ENCODE results near the gene MGST1. TPM values are rescaled to one million over a fixed set of nuclear protein-coding genes. Genes with fewer than 3 reads are reported as not detected.

The MGST1 gene
- total RNA-seq, 1 experiment from 2014 or later: not detected

- H3K4me1 ChIP-seq (ENCODE audit: low read length): peaks cover 8% of the 10 kb centered on the region; the same call in 1 of the 2 replicates
- no peak overlapping the region for H2AFZ ChIP-seq (ENCODE audit: low read length)
- H3K4me2 ChIP-seq (ENCODE audit: low read depth, low read length, poor library complexity, severe bottlenecking): no peak overlapping the region
- H3K4me3 ChIP-seq (ENCODE audit: low read length): no peak overlapping the region
- no peaks in the 10 kb centered on the region for H3K27me3 ChIP-seq (ENCODE audit: low read length)
- no peaks in the 10 kb centered on the region for H3K79me2 ChIP-seq (ENCODE audit: low read length)
- H3K36me3 ChIP-seq (ENCODE audit: insufficient read depth, low read length): no peaks in the 10 kb centered on the region
- H4K20me1 ChIP-seq (ENCODE audit: insufficient read depth, low read depth, low read length): no peaks in the 10 kb centered on the region
- H3K9me2 ChIP-seq (replicated peaks; ENCODE audit: insufficient read depth, low read length): no peaks in the 10 kb centered on the region
- no peak overlapping the region for H3K9ac ChIP-seq (ENCODE audit: low read length)
- DNase-seq: no peak
- H3K9me3 ChIP-seq (ENCODE audit: low read length): no peaks in the 10 kb centered on the region
- H3K27ac ChIP-seq (ENCODE audit: low read length): no peak overlapping the region
Observed at GRCh38 chr12:16344269-16344668, 3.2 kb upstream of the MGST1 start.

- no peak overlapping the region for H2AFZ ChIP-seq (ENCODE audit: low read length)
- no peaks in the 10 kb centered on the region for H4K20me1 ChIP-seq (ENCODE audit: insufficient read depth, low read depth, low read length)
- H3K4me1 ChIP-seq (ENCODE audit: low read length): peaks cover 8% of the 10 kb centered on the region; the same call in 1 of the 2 replicates
- no peak for DNase-seq
- no peaks in the 10 kb centered on the region for H3K27me3 ChIP-seq (ENCODE audit: low read length)
- H3K36me3 ChIP-seq (ENCODE audit: insufficient read depth, low read length): no peaks in the 10 kb centered on the region
- no peaks in the 10 kb centered on the region for H3K9me3 ChIP-seq (ENCODE audit: low read length)
- H3K4me2 ChIP-seq (ENCODE audit: low read depth, low read length, poor library complexity, severe bottlenecking): no peak overlapping the region
- no peak overlapping the region for H3K27ac ChIP-seq (ENCODE audit: low read length)
- H3K4me3 ChIP-seq (ENCODE audit: low read length): no peak overlapping the region
- H3K9ac ChIP-seq (ENCODE audit: low read length): no peak overlapping the region
- H3K9me2 ChIP-seq (replicated peaks; ENCODE audit: insufficient read depth, low read length): no peaks in the 10 kb centered on the region
- no peaks in the 10 kb centered on the region for H3K79me2 ChIP-seq (ENCODE audit: low read length)
Observed at GRCh38 chr12:16345105-16345504, 2.3 kb upstream of the MGST1 start.

- no peaks in the 10 kb centered on the region for H3K27me3 ChIP-seq (ENCODE audit: low read length)
- no peak overlapping the region for H3K4me3 ChIP-seq (ENCODE audit: low read length)
- H3K27ac ChIP-seq (ENCODE audit: low read length): no peak overlapping the region
- no peaks in the 10 kb centered on the region for H3K79me2 ChIP-seq (ENCODE audit: low read length)
- H3K9me3 ChIP-seq (ENCODE audit: low read length): no peaks in the 10 kb centered on the region
- H3K4me1 ChIP-seq (ENCODE audit: low read length): peaks cover 8% of the 10 kb centered on the region; the same call in 1 of the 2 replicates
- H4K20me1 ChIP-seq (ENCODE audit: insufficient read depth, low read depth, low read length): no peaks in the 10 kb centered on the region
- H3K4me2 ChIP-seq (ENCODE audit: low read depth, low read length, poor library complexity, severe bottlenecking): no peak overlapping the region
- no peak overlapping the region for H3K9ac ChIP-seq (ENCODE audit: low read length)
- no peaks in the 10 kb centered on the region for H3K9me2 ChIP-seq (replicated peaks; ENCODE audit: insufficient read depth, low read length)
- no peaks in the 10 kb centered on the region for H3K36me3 ChIP-seq (ENCODE audit: insufficient read depth, low read length)
- no peak overlapping the region for H2AFZ ChIP-seq (ENCODE audit: low read length)
- DNase-seq: no peak
Observed at GRCh38 chr12:16346958-16347357, 487 bp upstream of the MGST1 start.

GRCh38 chr12:16348435-16349130 lies 1.1 kb downstream of the MGST1 start:
- Histone ChIP-seq H2AFZ (ENCODE audit: low read length) (no peak overlapping the region), H3K9me2 (replicated peaks; ENCODE audit: insufficient read depth, low read length) (no peaks in the 10 kb centered on the region), H3K36me3 (ENCODE audit: insufficient read depth, low read length) (no peaks in the 10 kb centered on the region), H3K27me3 (ENCODE audit: low read length) (no peaks in the 10 kb centered on the region), H4K20me1 (ENCODE audit: insufficient read depth, low read depth, low read length) (no peaks in the 10 kb centered on the region), H3K4me1 (ENCODE audit: low read length) (peaks cover 8% of the 10 kb centered on the region; the same call in 1 of the 2 replicates), H3K4me3 (ENCODE audit: low read length) (no peak overlapping the region), H3K9ac (ENCODE audit: low read length) (no peak overlapping the region), H3K9me3 (ENCODE audit: low read length) (no peaks in the 10 kb centered on the region), H3K27ac (ENCODE audit: low read length) (no peak overlapping the region), H3K79me2 (ENCODE audit: low read length) (no peaks in the 10 kb centered on the region), H3K4me2 (ENCODE audit: low read depth, low read length, poor library complexity, severe bottlenecking) (no peak overlapping the region)
- DNase-seq: no peak

- no peak overlapping the region for H3K4me2 ChIP-seq (ENCODE audit: low read depth, low read length, poor library complexity, severe bottlenecking)
- no peaks in the 10 kb centered on the region for H3K36me3 ChIP-seq (ENCODE audit: insufficient read depth, low read length)
- no peak overlapping the region for H2AFZ ChIP-seq (ENCODE audit: low read length)
- no peak overlapping the region for H3K9ac ChIP-seq (ENCODE audit: low read length)
- no peaks in the 10 kb centered on the region for H4K20me1 ChIP-seq (ENCODE audit: insufficient read depth, low read depth, low read length)
- DNase-seq: no peak
- H3K27me3 ChIP-seq (ENCODE audit: low read length): no peaks in the 10 kb centered on the region
- H3K4me3 ChIP-seq (ENCODE audit: low read length): no peak overlapping the region
- peaks cover 8% of the 10 kb centered on the region; the same call in 1 of the 2 replicates for H3K4me1 ChIP-seq (ENCODE audit: low read length)
- H3K27ac ChIP-seq (ENCODE audit: low read length): no peak overlapping the region
- H3K9me2 ChIP-seq (replicated peaks; ENCODE audit: insufficient read depth, low read length): no peaks in the 10 kb centered on the region
- no peaks in the 10 kb centered on the region for H3K79me2 ChIP-seq (ENCODE audit: low read length)
- H3K9me3 ChIP-seq (ENCODE audit: low read length): no peaks in the 10 kb centered on the region
Observed at GRCh38 chr12:16349131-16349460, 1.7 kb downstream of the MGST1 start.

- Histone ChIP-seq H3K27me3 (ENCODE audit: low read length) (no peaks in the 10 kb centered on the region), H4K20me1 (ENCODE audit: insufficient read depth, low read depth, low read length) (no peaks in the 10 kb centered on the region), H2AFZ (ENCODE audit: low read length) (no peak overlapping the region), H3K36me3 (ENCODE audit: insufficient read depth, low read length) (no peaks in the 10 kb centered on the region), H3K4me3 (ENCODE audit: low read length) (no peak overlapping the region), H3K4me1 (ENCODE audit: low read length) (peaks cover 8% of the 10 kb centered on the region; the same call in 1 of the 2 replicates), H3K27ac (ENCODE audit: low read length) (no peak overlapping the region), H3K4me2 (ENCODE audit: low read depth, low read length, poor library complexity, severe bottlenecking) (no peak overlapping the region), H3K9ac (ENCODE audit: low read length) (no peak overlapping the region), H3K79me2 (ENCODE audit: low read length) (no peaks in the 10 kb centered on the region), H3K9me3 (ENCODE audit: low read length) (no peaks in the 10 kb centered on the region), H3K9me2 (replicated peaks; ENCODE audit: insufficient read depth, low read length) (no peaks in the 10 kb centered on the region)
- DNase-seq: no peak
Observed at GRCh38 chr12:16350682-16351081, 3.2 kb downstream of the MGST1 start.

- Histone ChIP-seq H3K27me3 (ENCODE audit: low read length) (no peaks in the 10 kb centered on the region), H3K79me2 (ENCODE audit: low read length) (no peaks in the 10 kb centered on the region), H3K27ac (ENCODE audit: low read length) (no peak overlapping the region), H4K20me1 (ENCODE audit: insufficient read depth, low read depth, low read length) (no peaks in the 10 kb centered on the region), H3K36me3 (ENCODE audit: insufficient read depth, low read length) (no peaks in the 10 kb centered on the region), H3K9ac (ENCODE audit: low read length) (no peak overlapping the region), H3K4me3 (ENCODE audit: low read length) (no peak overlapping the region), H3K9me3 (ENCODE audit: low read length) (no peaks in the 10 kb centered on the region), H3K4me1 (ENCODE audit: low read length) (peaks cover 8% of the 10 kb centered on the region; the same call in 1 of the 2 replicates), H3K4me2 (ENCODE audit: low read depth, low read length, poor library complexity, severe bottlenecking) (no peak overlapping the region), H2AFZ (ENCODE audit: low read length) (no peak overlapping the region), H3K9me2 (replicated peaks; ENCODE audit: insufficient read depth, low read length) (no peaks in the 10 kb centered on the region)
- no peak for DNase-seq
Observed at GRCh38 chr12:16352481-16352880, 5.0 kb downstream of the MGST1 start.

GRCh38 chr12:16358878-16359277 lies 11.4 kb downstream of the MGST1 start:
- Histone ChIP-seq H2AFZ (ENCODE audit: low read length) (no peak overlapping the region), H3K4me3 (ENCODE audit: low read length) (no peak overlapping the region), H3K9me2 (replicated peaks; ENCODE audit: insufficient read depth, low read length) (no peaks in the 10 kb centered on the region), H3K27me3 (ENCODE audit: low read length) (no peaks in the 10 kb centered on the region), H3K79me2 (ENCODE audit: low read length) (no peaks in the 10 kb centered on the region), H3K27ac (ENCODE audit: low read length) (no peak overlapping the region), H3K9me3 (ENCODE audit: low read length) (no peaks in the 10 kb centered on the region), H3K9ac (ENCODE audit: low read length) (no peak overlapping the region), H3K36me3 (ENCODE audit: insufficient read depth, low read length) (no peaks in the 10 kb centered on the region), H4K20me1 (ENCODE audit: insufficient read depth, low read depth, low read length) (no peaks in the 10 kb centered on the region), H3K4me2 (ENCODE audit: low read depth, low read length, poor library complexity, severe bottlenecking) (peak overlapping the region; percentile 42), H3K4me1 (ENCODE audit: low read length) (peaks cover 11% of the 10 kb centered on the region)
- DNase-seq: no peak
